ENCODE data around the gene DST. TPM values are rescaled to one million over a fixed set of nuclear protein-coding genes. Genes with fewer than 3 reads are reported as not detected.

DST gene
- total RNA-seq, 1 experiment from 2014 or later = 241 TPM

DNA sequence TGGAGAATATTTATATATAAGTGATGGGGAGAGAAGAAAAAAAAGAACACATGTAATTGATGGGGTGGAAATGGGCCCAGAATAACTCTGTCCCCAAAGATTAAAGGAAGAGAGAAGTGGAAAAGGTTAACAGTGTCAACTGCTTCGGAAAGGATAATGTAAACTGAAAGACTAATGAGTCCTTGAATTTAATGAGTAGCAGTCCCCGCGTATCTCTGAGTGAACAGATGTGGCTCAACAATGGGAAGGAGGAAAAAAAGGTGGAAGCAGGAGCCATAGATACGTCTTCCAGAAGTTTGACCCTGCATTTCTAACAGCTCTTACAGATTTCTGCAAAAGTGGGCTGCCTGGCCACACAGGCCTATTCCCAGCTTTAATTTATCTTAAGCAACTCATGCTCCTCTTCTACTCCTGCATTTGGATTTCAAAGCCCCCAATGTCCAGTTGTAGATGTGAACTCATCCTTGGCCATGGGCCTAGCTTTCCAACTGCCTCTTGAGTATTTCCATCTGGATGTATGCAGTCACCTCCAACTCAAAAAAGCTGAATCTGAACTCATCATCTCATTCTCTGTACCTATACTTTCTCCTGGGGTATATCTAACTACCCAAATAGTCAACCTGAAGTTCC lies 61.3 kb downstream of the DST start:
- no peaks in the 10 kb centered on the region for H3K36me3 ChIP-seq (ENCODE audit: insufficient read depth, low read length)
- no peak for DNase-seq
- H3K4me3 ChIP-seq (ENCODE audit: low read length) = no peak overlapping the region
- H3K79me2 ChIP-seq (ENCODE audit: low read length) = no peaks in the 10 kb centered on the region
- no peaks in the 10 kb centered on the region for H4K20me1 ChIP-seq (ENCODE audit: insufficient read depth, low read depth, low read length)
- H3K27ac ChIP-seq (ENCODE audit: low read length) = no peak overlapping the region
- H2AFZ ChIP-seq (ENCODE audit: low read length) = no peak overlapping the region
- H3K27me3 ChIP-seq (ENCODE audit: low read length) = no peaks in the 10 kb centered on the region
- H3K4me2 ChIP-seq (ENCODE audit: low read depth, low read length, poor library complexity, severe bottlenecking) = no peak overlapping the region
- no peaks in the 10 kb centered on the region for H3K9me3 ChIP-seq (ENCODE audit: low read length)
- no peaks in the 10 kb centered on the region for H3K9me2 ChIP-seq (replicated peaks; ENCODE audit: insufficient read depth, low read length)
- no peak overlapping the region for H3K9ac ChIP-seq (ENCODE audit: low read length)
- no peaks in the 10 kb centered on the region for H3K4me1 ChIP-seq (ENCODE audit: low read length)

DNA sequence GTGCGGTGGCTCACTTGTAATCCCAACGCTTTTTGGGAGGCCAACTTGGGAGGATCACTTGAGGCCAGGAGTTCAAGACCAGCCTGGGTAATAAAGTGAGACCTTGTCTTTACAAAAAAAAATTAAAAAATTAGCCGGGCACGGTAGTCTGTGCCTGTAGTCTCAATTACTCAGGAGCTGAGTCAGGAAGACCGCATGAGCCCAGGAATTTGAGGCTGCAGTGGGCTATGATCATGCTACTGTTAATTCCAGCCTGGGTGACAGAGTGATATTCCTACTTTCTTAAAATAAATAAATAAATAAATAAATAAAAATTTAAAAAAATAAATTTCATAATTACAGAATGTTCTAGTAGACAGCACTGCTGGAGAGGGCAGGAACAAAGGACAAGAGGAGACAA lies 62.4 kb downstream of the DST start:
- H3K27ac ChIP-seq (ENCODE audit: low read length) = no peak overlapping the region
- H3K9me3 ChIP-seq (ENCODE audit: low read length) = no peaks in the 10 kb centered on the region
- H3K79me2 ChIP-seq (ENCODE audit: low read length) = no peaks in the 10 kb centered on the region
- H3K9ac ChIP-seq (ENCODE audit: low read length) = no peak overlapping the region
- no peaks in the 10 kb centered on the region for H3K36me3 ChIP-seq (ENCODE audit: insufficient read depth, low read length)
- no peak overlapping the region for H3K4me3 ChIP-seq (ENCODE audit: low read length)
- H3K4me1 ChIP-seq (ENCODE audit: low read length) = no peaks in the 10 kb centered on the region
- DNase-seq = no peak
- H2AFZ ChIP-seq (ENCODE audit: low read length) = no peak overlapping the region
- H3K27me3 ChIP-seq (ENCODE audit: low read length) = no peaks in the 10 kb centered on the region
- no peaks in the 10 kb centered on the region for H3K9me2 ChIP-seq (replicated peaks; ENCODE audit: insufficient read depth, low read length)
- no peak overlapping the region for H3K4me2 ChIP-seq (ENCODE audit: low read depth, low read length, poor library complexity, severe bottlenecking)
- H4K20me1 ChIP-seq (ENCODE audit: insufficient read depth, low read depth, low read length) = no peaks in the 10 kb centered on the region

- Histone ChIP-seq H3K9me3 (ENCODE audit: low read length) (no peaks in the 10 kb centered on the region), H3K4me2 (ENCODE audit: low read depth, low read length, poor library complexity, severe bottlenecking) (no peak overlapping the region), H2AFZ (ENCODE audit: low read length) (no peak overlapping the region), H3K9ac (ENCODE audit: low read length) (no peak overlapping the region), H3K79me2 (ENCODE audit: low read length) (no peaks in the 10 kb centered on the region), H3K4me1 (ENCODE audit: low read length) (no peaks in the 10 kb centered on the region), H3K27ac (ENCODE audit: low read length) (no peak overlapping the region), H3K9me2 (replicated peaks; ENCODE audit: insufficient read depth, low read length) (no peaks in the 10 kb centered on the region), H3K36me3 (ENCODE audit: insufficient read depth, low read length) (no peaks in the 10 kb centered on the region), H3K27me3 (ENCODE audit: low read length) (no peaks in the 10 kb centered on the region), H3K4me3 (ENCODE audit: low read length) (no peak overlapping the region), H4K20me1 (ENCODE audit: insufficient read depth, low read depth, low read length) (no peaks in the 10 kb centered on the region)
- no peak for DNase-seq
These were observed 63.4 kb downstream of the DST start for GRCh38 chr6:56579155-56579851.

- H3K4me1 ChIP-seq (ENCODE audit: low read length) = peaks cover 6% of the 10 kb centered on the region; the same call in 1 of the 2 replicates
- H3K4me2 ChIP-seq (ENCODE audit: low read depth, low read length, poor library complexity, severe bottlenecking) = no peak overlapping the region
- no peaks in the 10 kb centered on the region for H3K9me2 ChIP-seq (replicated peaks; ENCODE audit: insufficient read depth, low read length)
- H3K79me2 ChIP-seq (ENCODE audit: low read length) = no peaks in the 10 kb centered on the region
- no peak overlapping the region for H3K4me3 ChIP-seq (ENCODE audit: low read length)
- no peak overlapping the region for H2AFZ ChIP-seq (ENCODE audit: low read length)
- no peaks in the 10 kb centered on the region for H3K36me3 ChIP-seq (ENCODE audit: insufficient read depth, low read length)
- H4K20me1 ChIP-seq (ENCODE audit: insufficient read depth, low read depth, low read length) = no peaks in the 10 kb centered on the region
- no peaks in the 10 kb centered on the region for H3K27me3 ChIP-seq (ENCODE audit: low read length)
- no peak for DNase-seq
- no peaks in the 10 kb centered on the region for H3K9me3 ChIP-seq (ENCODE audit: low read length)
- no peak overlapping the region for H3K27ac ChIP-seq (ENCODE audit: low read length)
- no peak overlapping the region for H3K9ac ChIP-seq (ENCODE audit: low read length)
These were observed 67.0 kb downstream of the DST start for GRCh38 chr6:56575736-56576135.

DNA sequence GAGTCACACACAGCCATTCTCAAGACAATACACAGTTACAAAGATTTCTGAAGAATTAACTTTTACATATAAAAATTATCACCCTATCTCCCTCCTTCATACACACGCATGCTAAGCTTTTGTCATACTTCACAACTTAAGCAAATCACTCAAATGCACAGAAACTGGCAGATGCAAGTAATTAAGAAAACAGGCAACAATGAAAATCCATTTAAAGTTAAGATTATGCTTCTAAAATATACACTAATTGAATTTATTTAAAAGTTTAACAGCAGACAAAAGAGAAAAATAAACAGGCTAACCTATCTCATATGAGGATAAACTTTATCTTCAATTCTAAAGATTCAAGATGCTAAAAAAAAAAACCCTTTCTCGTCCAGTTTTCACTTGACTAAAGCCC lies 68.4 kb downstream of the DST start:
- H4K20me1 ChIP-seq (ENCODE audit: insufficient read depth, low read depth, low read length) = no peaks in the 10 kb centered on the region
- no peak for DNase-seq
- H2AFZ ChIP-seq (ENCODE audit: low read length) = no peak overlapping the region
- H3K79me2 ChIP-seq (ENCODE audit: low read length) = no peaks in the 10 kb centered on the region
- no peak overlapping the region for H3K27ac ChIP-seq (ENCODE audit: low read length)
- no peak overlapping the region for H3K9ac ChIP-seq (ENCODE audit: low read length)
- H3K4me2 ChIP-seq (ENCODE audit: low read depth, low read length, poor library complexity, severe bottlenecking) = no peak overlapping the region
- H3K9me2 ChIP-seq (replicated peaks; ENCODE audit: insufficient read depth, low read length) = no peaks in the 10 kb centered on the region
- no peaks in the 10 kb centered on the region for H3K36me3 ChIP-seq (ENCODE audit: insufficient read depth, low read length)
- peaks cover 8% of the 10 kb centered on the region; the same call in 1 of the 2 replicates for H3K4me1 ChIP-seq (ENCODE audit: low read length)
- no peak overlapping the region for H3K4me3 ChIP-seq (ENCODE audit: low read length)
- no peaks in the 10 kb centered on the region for H3K27me3 ChIP-seq (ENCODE audit: low read length)
- no peaks in the 10 kb centered on the region for H3K9me3 ChIP-seq (ENCODE audit: low read length)

DNA sequence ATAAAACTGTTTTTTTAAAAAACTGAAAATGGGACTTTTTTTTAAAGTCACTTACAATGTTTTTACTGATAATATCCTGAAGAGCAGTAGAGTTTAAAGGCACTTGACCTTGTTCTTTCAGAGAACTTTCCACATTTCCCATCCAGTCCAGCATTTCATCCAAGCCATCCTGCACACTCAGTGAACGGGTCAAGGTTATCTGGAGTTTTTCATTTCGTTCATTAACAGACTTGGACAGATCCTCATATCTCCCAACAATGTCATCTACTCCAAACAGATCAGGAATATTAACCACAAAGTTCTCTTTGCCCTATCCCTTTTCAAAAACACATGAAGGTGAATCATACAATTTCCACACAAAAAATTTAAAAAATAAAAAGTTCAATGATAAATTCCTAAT lies 69.1 kb downstream of the DST start:
- DNase-seq = no peak

GRCh38 chr6:56572788-56573471 lies 69.8 kb downstream of the DST start:
- H3K9me2 ChIP-seq (replicated peaks; ENCODE audit: insufficient read depth, low read length) = no peaks in the 10 kb centered on the region
- no peak overlapping the region for H3K27ac ChIP-seq (ENCODE audit: low read length)
- H3K9ac ChIP-seq (ENCODE audit: low read length) = no peak overlapping the region
- H3K4me2 ChIP-seq (ENCODE audit: low read depth, low read length, poor library complexity, severe bottlenecking) = no peak overlapping the region
- no peak overlapping the region for H2AFZ ChIP-seq (ENCODE audit: low read length)
- H3K36me3 ChIP-seq (ENCODE audit: insufficient read depth, low read length) = no peaks in the 10 kb centered on the region
- H3K4me1 ChIP-seq (ENCODE audit: low read length) = peaks cover 8% of the 10 kb centered on the region; the same call in 1 of the 2 replicates
- no peaks in the 10 kb centered on the region for H3K27me3 ChIP-seq (ENCODE audit: low read length)
- H3K4me3 ChIP-seq (ENCODE audit: low read length) = no peak overlapping the region
- H4K20me1 ChIP-seq (ENCODE audit: insufficient read depth, low read depth, low read length) = no peaks in the 10 kb centered on the region
- H3K79me2 ChIP-seq (ENCODE audit: low read length) = no peaks in the 10 kb centered on the region
- no peak for DNase-seq
- H3K9me3 ChIP-seq (ENCODE audit: low read length) = no peaks in the 10 kb centered on the region

More for the DNA sequence above, 69.1 kb downstream of the DST start:
- no peak overlapping the region for H3K9ac ChIP-seq (ENCODE audit: low read length)
- H3K4me2 ChIP-seq (ENCODE audit: low read depth, low read length, poor library complexity, severe bottlenecking) = no peak overlapping the region
- peaks cover 8% of the 10 kb centered on the region; the same call in 1 of the 2 replicates for H3K4me1 ChIP-seq (ENCODE audit: low read length)
- H3K36me3 ChIP-seq (ENCODE audit: insufficient read depth, low read length) = no peaks in the 10 kb centered on the region
- no peak overlapping the region for H3K27ac ChIP-seq (ENCODE audit: low read length)
- H3K79me2 ChIP-seq (ENCODE audit: low read length) = no peaks in the 10 kb centered on the region
- H3K27me3 ChIP-seq (ENCODE audit: low read length) = no peaks in the 10 kb centered on the region
- H3K9me2 ChIP-seq (replicated peaks; ENCODE audit: insufficient read depth, low read length) = no peaks in the 10 kb centered on the region
- H3K9me3 ChIP-seq (ENCODE audit: low read length) = no peaks in the 10 kb centered on the region
- H3K4me3 ChIP-seq (ENCODE audit: low read length) = no peak overlapping the region
- H2AFZ ChIP-seq (ENCODE audit: low read length) = no peak overlapping the region
- H4K20me1 ChIP-seq (ENCODE audit: insufficient read depth, low read depth, low read length) = no peaks in the 10 kb centered on the region

DNA sequence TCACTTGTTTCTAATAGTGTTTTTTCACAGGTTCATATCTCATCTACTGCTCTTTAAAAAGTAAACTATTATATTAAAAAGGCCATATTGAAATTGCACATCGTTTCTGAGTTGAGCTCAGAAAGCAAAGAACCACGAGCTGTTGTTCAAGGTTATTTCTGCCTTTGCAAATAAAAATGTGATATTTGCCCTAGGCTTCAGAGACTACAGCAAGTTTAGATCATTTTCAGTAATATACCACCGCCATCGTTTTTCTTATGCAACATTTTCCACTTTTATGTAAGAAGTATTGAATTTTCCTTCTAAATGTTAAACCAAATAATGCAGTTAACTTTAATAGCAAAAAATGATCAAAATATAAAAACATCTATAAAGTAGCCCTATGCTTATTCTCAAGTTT lies 71.1 kb downstream of the DST start:
- no peak overlapping the region for H3K4me3 ChIP-seq (ENCODE audit: low read length)
- no peaks in the 10 kb centered on the region for H3K79me2 ChIP-seq (ENCODE audit: low read length)
- H3K9ac ChIP-seq (ENCODE audit: low read length) = no peak overlapping the region
- H3K36me3 ChIP-seq (ENCODE audit: insufficient read depth, low read length) = no peaks in the 10 kb centered on the region
- peaks cover 8% of the 10 kb centered on the region; the same call in 1 of the 2 replicates for H3K4me1 ChIP-seq (ENCODE audit: low read length)
- no peak overlapping the region for H3K4me2 ChIP-seq (ENCODE audit: low read depth, low read length, poor library complexity, severe bottlenecking)
- H2AFZ ChIP-seq (ENCODE audit: low read length) = no peak overlapping the region
- no peaks in the 10 kb centered on the region for H4K20me1 ChIP-seq (ENCODE audit: insufficient read depth, low read depth, low read length)
- H3K9me3 ChIP-seq (ENCODE audit: low read length) = no peaks in the 10 kb centered on the region
- H3K27ac ChIP-seq (ENCODE audit: low read length) = no peak overlapping the region
- H3K9me2 ChIP-seq (replicated peaks; ENCODE audit: insufficient read depth, low read length) = no peaks in the 10 kb centered on the region
- DNase-seq = no peak
- no peaks in the 10 kb centered on the region for H3K27me3 ChIP-seq (ENCODE audit: low read length)

Data from Karpas-422 (cell line).